ENCODE measurements around the gene TNN.

The TNN gene

DNA sequence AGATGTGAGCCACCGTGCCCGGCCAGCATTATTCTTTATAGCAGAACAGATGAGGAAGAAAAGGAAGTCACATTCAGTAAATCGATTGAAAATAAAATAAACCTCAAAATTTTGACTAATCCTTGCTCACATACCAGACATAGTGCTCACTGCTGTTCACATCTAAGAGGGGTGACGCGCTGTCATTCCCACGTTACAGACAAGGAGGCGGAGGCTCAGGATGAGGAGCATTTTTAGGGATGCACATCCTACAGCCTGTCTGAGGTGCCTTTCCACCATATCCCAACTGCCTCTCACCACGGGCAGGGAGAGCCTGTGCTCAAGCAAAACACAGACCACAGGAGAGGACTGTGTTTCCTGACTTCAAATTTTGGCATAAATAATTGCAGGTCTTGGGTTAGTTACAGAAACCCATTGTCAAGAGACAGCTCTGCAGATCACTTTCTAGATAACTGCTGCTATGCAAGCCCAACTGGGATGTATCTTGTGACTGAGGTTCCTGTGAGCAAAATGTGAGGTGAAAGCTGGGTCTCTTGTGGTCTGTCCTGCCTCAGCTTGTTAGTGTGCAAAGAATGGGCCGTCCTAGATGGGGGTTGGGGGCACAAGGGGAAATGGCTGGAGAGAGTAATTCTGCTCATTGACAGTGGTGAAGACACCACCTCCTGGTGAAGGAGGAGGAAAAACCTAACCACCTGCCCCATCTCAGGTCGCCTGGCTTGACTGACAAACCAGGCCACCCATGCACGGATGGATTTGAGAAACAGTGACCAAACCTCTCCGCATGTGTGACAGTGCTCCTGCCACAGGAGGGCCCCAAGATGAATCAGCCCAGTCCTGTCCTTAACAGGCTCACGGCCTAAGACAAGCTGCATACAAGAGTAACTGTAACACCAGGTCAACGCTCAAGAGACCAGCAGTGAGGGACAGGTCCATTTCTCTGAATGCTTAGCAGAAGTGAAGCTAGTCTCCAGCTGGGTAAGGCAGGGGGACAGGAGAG is 8.2 kb downstream of the TNN start:
- H2AFZ ChIP-seq (ENCODE audit: low read depth, low read length) = no peak overlapping the region
- 0 out of 2 replicates have a peak, but pooled peaks cover 3% of the 10 kb centered on the region for H3K4me1 ChIP-seq (ENCODE audit: low read length)
- no peak overlapping the region for H3K27ac ChIP-seq (ENCODE audit: low read length)
- H3K9ac ChIP-seq (ENCODE audit: low read length) = no peak overlapping the region
- no peaks in the 10 kb centered on the region for H3K79me2 ChIP-seq (ENCODE audit: low read length)
- peaks cover 44% of the 10 kb centered on the region for H3K27me3 ChIP-seq (ENCODE audit: low read depth, low read length)
- no peaks in the 10 kb centered on the region for H3K9me3 ChIP-seq (ENCODE audit: insufficient read depth, low read length)
- no peaks in the 10 kb centered on the region for H4K20me1 ChIP-seq (ENCODE audit: insufficient read depth, low read length)
- H3K4me3 ChIP-seq (ENCODE audit: low read length) = no peak overlapping the region
- no peak for TF ChIP-seq EZH2phosphoT487 (IDR thresholded peaks at IDR 0.05; ENCODE audit: low read depth)
- TF ChIP-seq, protein P1, sequence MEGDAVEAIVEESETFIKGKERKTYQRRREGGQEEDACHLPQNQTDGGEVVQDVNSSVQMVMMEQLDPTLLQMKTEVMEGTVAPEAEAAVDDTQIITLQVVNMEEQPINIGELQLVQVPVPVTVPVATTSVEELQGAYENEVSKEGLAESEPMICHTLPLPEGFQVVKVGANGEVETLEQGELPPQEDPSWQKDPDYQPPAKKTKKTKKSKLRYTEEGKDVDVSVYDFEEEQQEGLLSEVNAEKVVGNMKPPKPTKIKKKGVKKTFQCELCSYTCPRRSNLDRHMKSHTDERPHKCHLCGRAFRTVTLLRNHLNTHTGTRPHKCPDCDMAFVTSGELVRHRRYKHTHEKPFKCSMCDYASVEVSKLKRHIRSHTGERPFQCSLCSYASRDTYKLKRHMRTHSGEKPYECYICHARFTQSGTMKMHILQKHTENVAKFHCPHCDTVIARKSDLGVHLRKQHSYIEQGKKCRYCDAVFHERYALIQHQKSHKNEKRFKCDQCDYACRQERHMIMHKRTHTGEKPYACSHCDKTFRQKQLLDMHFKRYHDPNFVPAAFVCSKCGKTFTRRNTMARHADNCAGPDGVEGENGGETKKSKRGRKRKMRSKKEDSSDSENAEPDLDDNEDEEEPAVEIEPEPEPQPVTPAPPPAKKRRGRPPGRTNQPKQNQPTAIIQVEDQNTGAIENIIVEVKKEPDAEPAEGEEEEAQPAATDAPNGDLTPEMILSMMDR (IDR thresholded peaks at IDR 0.05; ENCODE audit: low read depth, low read length) = no peak
- no peaks in the 10 kb centered on the region for H3K36me3 ChIP-seq (replicated peaks; ENCODE audit: low read depth, low read length)
- H3K4me2 ChIP-seq (ENCODE audit: low read length) = no peak overlapping the region

DNA sequence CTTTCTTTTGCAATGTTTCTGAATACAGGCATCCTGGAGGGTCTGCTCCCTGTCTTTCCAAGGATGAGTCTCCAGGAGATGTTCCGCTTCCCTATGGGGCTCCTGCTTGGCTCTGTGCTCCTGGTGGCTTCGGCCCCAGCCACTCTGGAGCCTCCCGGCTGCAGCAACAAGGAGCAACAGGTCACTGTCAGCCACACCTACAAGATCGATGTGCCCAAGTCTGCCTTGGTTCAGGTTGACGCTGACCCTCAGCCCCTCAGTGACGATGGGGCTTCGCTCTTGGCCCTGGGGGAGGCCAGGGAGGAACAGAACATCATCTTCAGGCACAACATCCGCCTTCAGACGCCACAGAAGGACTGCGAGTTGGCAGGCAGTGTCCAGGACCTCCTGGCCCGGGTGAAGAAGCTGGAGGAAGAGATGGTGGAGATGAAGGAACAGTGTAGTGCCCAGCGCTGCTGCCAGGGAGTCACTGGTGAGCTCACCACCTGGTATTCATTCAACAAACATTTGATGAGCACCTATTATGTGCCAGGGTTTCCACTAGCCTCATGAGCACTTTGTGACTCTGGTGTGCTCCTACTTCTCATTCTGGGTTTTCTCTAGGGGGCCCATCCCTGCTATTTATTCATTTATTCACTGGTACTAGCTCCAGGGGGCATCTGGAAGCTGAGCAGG is 9.9 kb downstream of the TNN start:
- no peak overlapping the region for H3K27ac ChIP-seq (ENCODE audit: low read length)
- H3K4me3 ChIP-seq (ENCODE audit: low read length) = no peak overlapping the region
- peaks cover 45% of the 10 kb centered on the region for H3K27me3 ChIP-seq (ENCODE audit: low read depth, low read length)
- H3K9ac ChIP-seq (ENCODE audit: low read length) = no peak overlapping the region
- no peaks in the 10 kb centered on the region for H3K79me2 ChIP-seq (ENCODE audit: low read length)
- no peaks in the 10 kb centered on the region for H3K36me3 ChIP-seq (replicated peaks; ENCODE audit: low read depth, low read length)
- H3K4me1 ChIP-seq (ENCODE audit: low read length) = 0 out of 2 replicates have a peak, but pooled peaks cover 3% of the 10 kb centered on the region
- H2AFZ ChIP-seq (ENCODE audit: low read depth, low read length) = no peak overlapping the region
- H4K20me1 ChIP-seq (ENCODE audit: insufficient read depth, low read length) = no peaks in the 10 kb centered on the region
- H3K4me2 ChIP-seq (ENCODE audit: low read length) = no peak overlapping the region
- TF ChIP-seq, protein P1 (IDR thresholded peaks at IDR 0.05; ENCODE audit: low read depth, low read length) = no peak
- TF ChIP-seq EZH2phosphoT487 (IDR thresholded peaks at IDR 0.05; ENCODE audit: low read depth) = no peak
- no peaks in the 10 kb centered on the region for H3K9me3 ChIP-seq (ENCODE audit: insufficient read depth, low read length)

DNA sequence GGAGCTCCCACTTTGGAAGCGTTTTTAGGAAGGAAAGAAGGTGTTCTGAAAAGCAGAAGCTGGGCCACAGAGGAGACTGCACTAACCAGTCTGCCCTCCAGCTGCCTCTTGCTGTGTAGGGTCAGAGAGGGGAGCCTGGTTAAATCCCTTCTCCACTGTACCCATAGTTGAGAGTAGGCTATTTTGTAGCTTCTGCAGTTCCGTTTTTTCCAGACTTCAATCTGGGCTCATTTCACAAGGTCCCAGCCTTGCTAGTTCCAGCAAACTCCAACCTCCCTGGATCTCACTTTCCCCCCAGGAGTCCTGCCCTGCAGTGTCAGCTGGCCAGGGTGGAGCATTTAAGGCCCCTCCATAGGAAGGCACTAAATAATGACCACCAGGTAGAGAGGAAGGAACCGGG is 11.0 kb downstream of the TNN start:
- H3K36me3 ChIP-seq (replicated peaks; ENCODE audit: low read depth, low read length) = no peaks in the 10 kb centered on the region
- TF ChIP-seq EZH2phosphoT487 (IDR thresholded peaks at IDR 0.05; ENCODE audit: low read depth) = no peak
- TF ChIP-seq, protein P1 (IDR thresholded peaks at IDR 0.05; ENCODE audit: low read depth, low read length) = no peak
- peaks cover 39% of the 10 kb centered on the region for H3K27me3 ChIP-seq (ENCODE audit: low read depth, low read length)
- H3K4me3 ChIP-seq (ENCODE audit: low read length) = no peak overlapping the region
- H3K4me1 ChIP-seq (ENCODE audit: low read length) = peaks cover 4% of the 10 kb centered on the region; the same call in 1 of the 2 replicates
- no peaks in the 10 kb centered on the region for H3K9me3 ChIP-seq (ENCODE audit: insufficient read depth, low read length)
- no peaks in the 10 kb centered on the region for H3K79me2 ChIP-seq (ENCODE audit: low read length)
- H4K20me1 ChIP-seq (ENCODE audit: insufficient read depth, low read length) = no peaks in the 10 kb centered on the region
- H3K4me2 ChIP-seq (ENCODE audit: low read length) = no peak overlapping the region
- no peak overlapping the region for H2AFZ ChIP-seq (ENCODE audit: low read depth, low read length)
- no peak overlapping the region for H3K27ac ChIP-seq (ENCODE audit: low read length)
- H3K9ac ChIP-seq (ENCODE audit: low read length) = no peak overlapping the region

DNA sequence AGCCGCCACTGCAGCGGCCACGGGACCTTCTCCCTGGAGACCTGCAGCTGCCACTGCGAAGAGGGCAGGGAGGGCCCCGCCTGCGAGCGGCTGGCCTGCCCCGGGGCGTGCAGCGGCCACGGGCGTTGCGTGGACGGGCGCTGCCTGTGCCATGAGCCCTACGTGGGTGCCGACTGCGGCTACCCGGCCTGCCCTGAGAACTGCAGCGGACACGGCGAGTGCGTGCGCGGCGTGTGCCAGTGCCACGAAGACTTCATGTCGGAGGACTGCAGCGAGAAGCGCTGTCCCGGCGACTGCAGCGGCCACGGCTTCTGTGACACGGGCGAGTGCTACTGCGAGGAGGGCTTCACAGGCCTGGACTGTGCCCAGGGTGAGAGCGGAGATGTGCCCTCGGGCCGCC is 11.7 kb downstream of the TNN start:
- Histone ChIP-seq H3K27me3 (ENCODE audit: low read depth, low read length) (peaks cover 36% of the 10 kb centered on the region), H3K9ac (ENCODE audit: low read length) (no peak overlapping the region), H3K36me3 (replicated peaks; ENCODE audit: low read depth, low read length) (no peaks in the 10 kb centered on the region), H3K4me2 (ENCODE audit: low read length) (no peak overlapping the region), H2AFZ (ENCODE audit: low read depth, low read length) (no peak overlapping the region), H3K79me2 (ENCODE audit: low read length) (no peaks in the 10 kb centered on the region), H4K20me1 (ENCODE audit: insufficient read depth, low read length) (no peaks in the 10 kb centered on the region), H3K4me1 (ENCODE audit: low read length) (peaks cover 5% of the 10 kb centered on the region; the same call in 1 of the 2 replicates), H3K27ac (ENCODE audit: low read length) (no peak overlapping the region), H3K9me3 (ENCODE audit: insufficient read depth, low read length) (no peaks in the 10 kb centered on the region), H3K4me3 (ENCODE audit: low read length) (no peak overlapping the region)
- TF ChIP-seq, protein P1 (IDR thresholded peaks at IDR 0.05; ENCODE audit: low read depth, low read length) = no peak
- no peak for TF ChIP-seq EZH2phosphoT487 (IDR thresholded peaks at IDR 0.05; ENCODE audit: low read depth)

All from OCI-LY3 (cell line).